GM12873 (cell line): ENCODE measurements around the gene RTF1.

Source experiments
- TF ChIP-seq, protein P1 (sequence below): IDR thresholded peaks from 2 replicates; pipeline ENCODE4 v1.5.1; 2012; ENCODE audit warnings: low read depth, mild to moderate bottlenecking, moderate library complexity, low read length, control low read depth; ENCODE audit not compliant: insufficient read depth; ENCODE audit errors: missing control alignments

The RTF1 gene

DNA sequence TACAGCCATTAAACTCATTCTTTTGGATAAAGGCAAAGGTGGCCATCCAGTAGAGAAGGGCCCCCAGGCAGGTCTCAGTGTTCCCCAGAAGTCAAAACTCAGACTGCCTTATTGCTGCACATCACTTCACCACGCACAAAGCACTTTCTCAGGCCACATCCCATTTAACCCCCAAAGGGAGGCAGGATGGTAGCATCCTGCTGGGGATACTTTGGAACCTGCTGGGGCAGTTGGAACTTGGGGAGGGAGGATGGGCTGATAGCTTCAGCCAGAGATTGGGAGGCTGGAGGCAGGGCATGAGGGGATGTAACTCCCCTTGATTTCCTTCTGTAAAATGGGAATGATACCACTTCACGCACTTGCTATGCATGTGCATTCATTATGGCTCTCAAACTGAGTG, 81.8 kb downstream of the RTF1 start:
- TF ChIP-seq, protein P1, sequence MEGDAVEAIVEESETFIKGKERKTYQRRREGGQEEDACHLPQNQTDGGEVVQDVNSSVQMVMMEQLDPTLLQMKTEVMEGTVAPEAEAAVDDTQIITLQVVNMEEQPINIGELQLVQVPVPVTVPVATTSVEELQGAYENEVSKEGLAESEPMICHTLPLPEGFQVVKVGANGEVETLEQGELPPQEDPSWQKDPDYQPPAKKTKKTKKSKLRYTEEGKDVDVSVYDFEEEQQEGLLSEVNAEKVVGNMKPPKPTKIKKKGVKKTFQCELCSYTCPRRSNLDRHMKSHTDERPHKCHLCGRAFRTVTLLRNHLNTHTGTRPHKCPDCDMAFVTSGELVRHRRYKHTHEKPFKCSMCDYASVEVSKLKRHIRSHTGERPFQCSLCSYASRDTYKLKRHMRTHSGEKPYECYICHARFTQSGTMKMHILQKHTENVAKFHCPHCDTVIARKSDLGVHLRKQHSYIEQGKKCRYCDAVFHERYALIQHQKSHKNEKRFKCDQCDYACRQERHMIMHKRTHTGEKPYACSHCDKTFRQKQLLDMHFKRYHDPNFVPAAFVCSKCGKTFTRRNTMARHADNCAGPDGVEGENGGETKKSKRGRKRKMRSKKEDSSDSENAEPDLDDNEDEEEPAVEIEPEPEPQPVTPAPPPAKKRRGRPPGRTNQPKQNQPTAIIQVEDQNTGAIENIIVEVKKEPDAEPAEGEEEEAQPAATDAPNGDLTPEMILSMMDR = no peak

DNA sequence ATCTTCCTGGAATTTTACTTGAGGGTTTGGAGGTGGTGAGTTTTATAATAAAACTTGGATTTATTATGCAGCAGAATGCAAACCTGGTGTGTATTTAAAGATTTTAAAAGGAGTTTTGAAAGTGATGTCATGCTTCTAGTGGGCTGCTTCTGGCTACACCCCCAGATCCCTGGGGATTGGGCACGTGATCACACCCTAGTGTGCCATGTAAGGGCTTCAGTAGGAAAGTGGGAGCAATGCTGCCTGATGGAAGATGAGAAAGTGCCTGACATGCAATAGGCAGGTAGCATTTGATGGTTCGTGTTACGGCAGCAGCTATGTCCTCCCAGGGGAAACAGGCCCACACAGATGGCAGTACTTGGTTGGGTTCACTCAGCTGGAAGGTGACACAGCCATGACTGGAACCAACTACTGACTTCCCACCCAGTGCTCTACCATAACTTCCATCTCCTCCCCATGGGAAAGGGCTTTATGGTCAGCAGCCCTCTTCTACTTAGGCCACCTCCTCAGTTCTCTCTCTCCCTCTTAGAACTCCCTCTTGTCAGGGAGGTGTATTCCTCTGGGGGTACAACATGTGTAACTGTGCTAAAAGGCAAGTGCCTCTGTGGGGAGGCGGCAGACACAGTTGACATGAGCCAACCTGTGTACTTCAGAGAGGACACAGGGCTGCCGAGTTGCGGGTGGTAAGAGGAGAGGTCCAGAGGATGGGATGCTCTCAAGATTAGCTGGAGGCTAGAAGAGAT, 82.4 kb downstream of the RTF1 start:
- TF ChIP-seq, protein P1 = no peak

DNA sequence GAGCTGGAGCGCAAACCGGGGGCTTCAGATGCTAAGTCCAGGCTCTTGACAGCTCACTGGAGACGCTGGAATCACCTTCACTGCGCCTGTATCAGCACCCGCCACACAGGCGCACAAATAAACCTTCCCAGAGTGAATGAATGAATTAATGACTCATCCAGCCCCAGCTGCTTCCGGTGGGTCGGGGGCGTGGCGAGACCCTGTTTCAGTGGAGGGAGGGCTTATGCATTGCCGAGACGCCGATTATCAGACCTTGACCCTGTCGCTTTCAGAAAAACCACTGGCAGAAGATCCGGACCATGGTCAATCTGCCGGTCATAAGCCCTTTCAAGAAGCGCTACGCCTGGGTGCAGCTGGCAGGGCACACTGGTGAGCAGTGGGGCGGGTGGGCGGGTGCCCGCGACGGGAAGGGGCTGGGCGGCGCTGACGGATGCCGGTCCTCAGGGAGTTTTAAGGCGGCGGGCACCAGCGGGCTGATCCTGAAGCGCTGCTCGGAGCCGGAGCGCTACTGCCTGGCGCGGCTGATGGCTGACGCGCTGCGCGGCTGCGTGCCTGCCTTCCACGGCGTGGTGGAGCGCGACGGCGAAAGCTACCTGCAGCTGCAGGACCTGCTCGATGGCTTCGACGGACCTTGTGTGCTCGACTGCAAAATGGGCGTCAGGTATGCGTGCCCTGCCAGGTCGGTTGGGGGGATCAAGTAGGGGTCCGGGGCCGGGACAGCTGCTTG, 84.5 kb downstream of the RTF1 start:
- TF ChIP-seq, protein P1 = no peak

DNA sequence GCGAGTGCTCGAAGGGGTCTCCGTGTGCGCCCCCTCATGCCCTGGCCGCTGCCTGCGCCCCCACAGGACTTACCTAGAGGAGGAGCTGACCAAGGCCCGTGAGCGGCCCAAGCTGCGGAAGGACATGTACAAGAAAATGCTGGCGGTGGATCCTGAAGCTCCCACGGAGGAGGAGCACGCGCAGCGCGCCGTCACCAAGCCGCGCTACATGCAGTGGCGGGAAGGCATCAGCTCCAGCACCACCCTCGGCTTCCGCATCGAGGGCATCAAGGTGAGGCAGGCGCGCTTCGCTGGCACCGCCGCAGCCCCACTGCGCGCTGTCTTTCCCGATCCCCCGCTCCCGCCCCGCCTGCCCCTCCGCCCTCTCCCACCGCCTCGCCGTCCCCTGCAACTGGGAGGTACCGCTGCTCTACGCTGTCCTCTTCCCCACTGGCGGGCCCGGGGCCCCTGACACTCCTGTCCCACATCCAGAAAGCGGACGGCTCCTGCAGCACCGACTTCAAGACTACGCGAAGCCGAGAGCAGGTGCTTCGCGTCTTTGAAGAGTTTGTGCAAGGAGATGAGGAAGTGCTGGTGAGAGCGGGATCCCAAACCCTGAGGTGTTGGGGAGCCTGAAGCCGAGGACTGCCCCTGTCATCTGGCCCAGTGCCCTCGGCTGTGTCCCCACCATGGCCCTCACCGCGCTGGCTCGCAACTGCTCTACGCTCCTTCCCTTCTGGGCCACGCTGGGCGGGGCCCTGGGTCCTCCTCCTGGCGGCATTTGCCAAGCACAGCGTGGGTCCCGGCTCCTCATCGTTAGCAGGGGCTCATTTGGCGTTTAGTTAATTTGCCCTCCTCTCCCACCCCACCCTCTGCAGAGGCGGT, 85.3 kb downstream of the RTF1 start:
- TF ChIP-seq, protein P1 = no peak

DNA sequence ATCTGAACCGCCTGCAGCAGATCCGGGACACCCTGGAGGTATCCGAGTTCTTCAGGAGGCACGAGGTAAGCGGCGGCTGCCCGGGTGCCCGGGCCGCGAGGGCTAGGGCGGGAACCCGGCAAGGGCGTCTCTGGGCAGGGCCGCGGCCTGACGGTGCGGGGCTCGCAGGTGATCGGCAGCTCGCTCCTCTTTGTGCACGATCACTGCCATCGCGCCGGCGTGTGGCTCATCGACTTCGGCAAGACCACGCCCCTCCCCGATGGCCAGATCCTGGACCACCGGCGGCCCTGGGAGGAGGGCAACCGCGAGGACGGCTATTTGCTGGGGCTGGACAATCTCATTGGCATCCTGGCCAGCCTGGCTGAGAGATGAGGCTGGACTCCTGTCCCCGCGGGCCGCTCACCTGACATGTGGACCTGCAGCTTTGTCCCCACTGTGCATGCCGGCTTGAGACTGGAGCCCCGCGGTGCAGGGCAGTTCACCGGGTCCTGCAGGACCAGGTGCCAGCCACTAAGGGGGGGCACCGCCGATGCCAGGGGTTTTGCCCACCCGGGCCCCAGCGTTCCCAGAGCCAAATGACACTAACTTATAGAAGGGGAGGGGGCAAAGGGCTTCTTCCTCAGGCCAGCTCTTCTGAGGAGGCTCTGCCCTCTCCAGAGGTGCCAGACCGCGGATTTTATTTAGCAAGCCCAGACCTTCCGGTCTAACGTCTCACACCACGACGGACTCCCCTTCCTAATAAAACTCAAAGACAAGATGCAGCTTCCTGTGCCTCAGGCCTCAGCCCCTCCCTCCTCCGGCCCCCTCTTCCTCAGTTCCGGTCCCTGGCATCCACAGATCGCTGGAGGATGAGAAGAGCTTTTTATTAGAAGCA, 86.1 kb downstream of the RTF1 start:
- TF ChIP-seq, protein P1 = no peak

DNA sequence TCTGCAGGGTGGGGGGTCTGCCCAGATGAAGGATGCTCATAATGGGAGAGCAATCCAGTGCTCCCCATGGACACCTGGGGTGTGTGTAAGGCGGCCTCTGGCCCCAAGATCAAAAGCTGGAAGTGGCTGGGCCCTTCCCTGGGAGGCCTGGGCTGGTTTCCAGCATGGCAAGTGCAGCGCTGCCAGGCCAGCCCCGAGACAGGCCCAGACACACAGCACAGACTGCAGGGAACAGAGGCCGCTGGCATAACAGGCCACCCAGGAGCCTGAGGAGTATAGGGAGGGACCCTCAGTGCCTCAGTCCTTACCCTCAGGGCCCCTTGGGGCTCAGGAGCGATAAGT, 86.7 kb downstream of the RTF1 start:
- TF ChIP-seq, protein P1 = no peak
